Activated CD8-positive, alpha-beta T cell treated with anti-CD3 and anti-CD28 coated beads, Interleukin-2, amount 10 ng/mL, durations not matched to agents 7 days and 5 days (primary cell): ENCODE data around the gene PNKP. TPM values are rescaled to one million over a fixed set of nuclear protein-coding genes. Genes with fewer than 3 reads are reported as not detected.
A peak's percentile ranks its signal among the peaks of the same experiment; 100 is the strongest.

Experiments used
- ATAC-seq: fragments of 150-1000 bp; cut with Tn5 transposase; one replicate; pipeline ENCODE4 v1.10.0; 2021; ENCODE audit warnings: moderate library complexity
- CTCF ChIA-PET: fragments of 350-600 bp; sonication (Branson Sonifier 250); formaldehyde crosslinking; loops from one replicate; lab custom pipeline; 2021; ENCODE audit warnings: antibody characterized with exemption; lab: Charles Lee
- POLR2A ChIA-PET: fragments of 350-600 bp; sonication (Branson Sonifier 250); formaldehyde crosslinking; loops from one replicate; lab custom pipeline; 2021; ENCODE audit warnings: antibody characterized with exemption; lab: Charles Lee
- DNase-seq: peaks from one replicate; pipeline ENCODE4 v3.0.0-alpha.2; 2020
- H3K27ac Mint-ChIP-seq: one replicate; pipeline ENCODE4 v1.8.0; 2021; ENCODE audit warnings: mild to moderate bottlenecking, mixed read lengths
- H3K27me3 Mint-ChIP-seq: one replicate; pipeline ENCODE4 v1.8.0; 2021; ENCODE audit warnings: low read depth, mixed read lengths
- H3K36me3 Mint-ChIP-seq: one replicate; pipeline ENCODE4 v1.8.0; 2021; ENCODE audit warnings: low read depth, mixed read lengths
- H3K4me1 Mint-ChIP-seq: one replicate; pipeline ENCODE4 v1.8.0; 2021; ENCODE audit warnings: low read depth, mixed read lengths
- H3K4me3 Mint-ChIP-seq: one replicate; pipeline ENCODE4 v1.8.0; 2021; ENCODE audit warnings: mild to moderate bottlenecking, mixed read lengths
- H3K9me3 Mint-ChIP-seq: one replicate; pipeline ENCODE4 v1.8.0; 2022; ENCODE audit warnings: mixed read lengths; ENCODE audit not compliant: insufficient read depth
- total RNA-seq, 2 experiments: library from RNA; stranded (reverse); gene quantifications; one replicate each; pipeline ENCODE4 v1.2.3, GENCODE V29; 2021

PNKP gene
- total RNA-seq, 2 experiments from 2014 or later: 113 to 120 TPM

- CTCF ChIA-PET: interaction anchor here (0.6 to 1.3 kb wide), 5 partner anchors 24 to 319 kb away, joined by 3 to 4 read pairs (median 3); partner anchors contain the start of genes FUZ and MED25
- H3K27ac Mint-ChIP-seq: no peak overlapping the region
These were observed 18.4 kb downstream of the PNKP start for GRCh38 chr19:49848938-49849337.

DNA sequence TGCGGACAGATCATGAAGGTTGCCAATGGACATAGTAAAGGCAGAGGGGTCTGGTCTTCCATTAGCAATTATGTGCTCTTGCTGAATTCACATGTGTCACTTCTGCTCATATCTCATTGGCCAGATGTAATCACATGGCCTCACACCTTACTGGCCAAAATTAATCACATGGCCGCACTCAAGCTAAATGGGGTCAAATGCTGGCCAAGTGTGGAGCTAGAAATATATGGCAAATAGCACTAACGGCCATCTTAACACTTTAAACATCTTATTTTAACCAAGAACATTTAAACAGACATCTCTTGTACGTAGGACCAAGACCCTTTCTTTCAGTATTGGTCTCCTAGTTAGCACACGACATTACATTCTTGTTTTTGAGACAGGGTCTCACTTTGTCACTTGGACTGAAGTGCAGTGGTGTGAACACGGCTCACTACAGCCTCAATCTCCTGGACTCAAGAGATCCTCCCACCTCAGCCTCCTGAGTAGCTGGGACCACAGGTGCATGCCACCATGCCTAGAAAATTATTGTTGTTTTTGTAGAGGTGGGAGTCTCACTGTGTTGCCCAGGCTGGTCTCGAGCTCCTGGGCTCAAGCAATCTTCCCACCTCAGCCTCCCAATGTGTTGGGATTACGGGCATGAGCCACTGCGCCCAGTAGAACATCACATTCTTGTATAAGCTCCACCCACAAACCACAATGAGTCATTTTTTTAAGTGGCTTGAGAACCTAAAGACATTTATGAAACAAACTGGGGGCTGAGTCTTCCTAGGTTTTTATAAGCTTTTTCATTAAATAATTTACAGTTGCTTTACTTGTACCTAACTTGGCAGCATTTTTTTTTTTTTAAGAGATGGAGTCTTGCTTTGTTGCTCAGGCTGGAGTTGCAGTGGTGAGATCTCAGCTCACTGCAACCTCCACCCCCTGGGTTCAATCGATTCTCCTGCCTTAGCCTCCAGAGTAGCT is 19.4 kb downstream of the PNKP start:
- H3K9me3 Mint-ChIP-seq: no peaks in the 10 kb centered on the region
- H3K27ac Mint-ChIP-seq: peak overlapping the region; percentile 40
- ChIA-PET POLR2A (interaction anchor here (0.6 to 1.8 kb wide), 6 partner anchors 15 to 931 kb away, joined by 3 to 12 read pairs (median 4); partner anchors contain the start of gene MED25), CTCF (interaction anchor here (0.5 to 1.3 kb wide), 7 partner anchors 16 to 178 kb away, joined by 3 to 5 read pairs (median 4); partner anchors contain the start of genes AKT1S1, FUZ, TBC1D17 and ZNF473)
- peaks cover 9% of the 10 kb centered on the region for H3K27me3 Mint-ChIP-seq
- ATAC-seq: no peak
- H3K4me3 Mint-ChIP-seq: peak overlapping the region; percentile 17
- peaks cover 7% of the 10 kb centered on the region for H3K36me3 Mint-ChIP-seq
- peaks cover 41% of the 10 kb centered on the region for H3K4me1 Mint-ChIP-seq
- DNase-seq: peak; percentile 46

More at GRCh38 chr19:49848938-49849337, 18.4 kb downstream of the PNKP start:
- Mint-ChIP-seq H3K9me3 (no peaks in the 10 kb centered on the region), H3K4me1 (peaks cover 43% of the 10 kb centered on the region), H3K27me3 (peaks cover 9% of the 10 kb centered on the region), H3K4me3 (peak overlapping the region; percentile 17), H3K36me3 (peaks cover 7% of the 10 kb centered on the region)
- ATAC-seq (no peak), DNase-seq (no peak)
- POLR2A ChIA-PET: interaction anchor here (1.2 to 1.8 kb wide), 2 partner anchors 21 to 31 kb away, joined by 4 to 12 read pairs; partner anchors contain the start of gene MED25

GRCh38 chr19:49846408-49846807 is 21.0 kb downstream of the PNKP start:
- ChIA-PET CTCF (no interaction called here), POLR2A (interaction anchor here (0.9 kb wide), 1 partner anchor 11 kb away, joined by 3 read pairs; no protein-coding TSS in a partner anchor)
- H3K4me1 Mint-ChIP-seq: peaks cover 29% of the 10 kb centered on the region
- no peaks in the 10 kb centered on the region for H3K27me3 Mint-ChIP-seq
- H3K9me3 Mint-ChIP-seq: no peaks in the 10 kb centered on the region
- DNase-seq (no peak), ATAC-seq (no peak)
- no peak overlapping the region for H3K4me3 Mint-ChIP-seq
- H3K36me3 Mint-ChIP-seq: peaks cover 7% of the 10 kb centered on the region
- H3K27ac Mint-ChIP-seq: no peak overlapping the region

GRCh38 chr19:49845414-49845813 is 22.0 kb downstream of the PNKP start:
- H3K36me3 Mint-ChIP-seq: peaks cover 11% of the 10 kb centered on the region
- CTCF ChIA-PET: interaction anchor here (1.2 kb wide), 1 partner anchor 12 kb away, joined by 3 read pairs; no protein-coding TSS in a partner anchor
- DNase-seq (no peak), ATAC-seq (no peak)
- H3K27me3 Mint-ChIP-seq: no peaks in the 10 kb centered on the region
- H3K4me3 Mint-ChIP-seq: no peak overlapping the region
- H3K27ac Mint-ChIP-seq: no peak overlapping the region
- H3K4me1 Mint-ChIP-seq: peaks cover 29% of the 10 kb centered on the region
- no peaks in the 10 kb centered on the region for H3K9me3 Mint-ChIP-seq
- POLR2A ChIA-PET: no interaction called here

DNA sequence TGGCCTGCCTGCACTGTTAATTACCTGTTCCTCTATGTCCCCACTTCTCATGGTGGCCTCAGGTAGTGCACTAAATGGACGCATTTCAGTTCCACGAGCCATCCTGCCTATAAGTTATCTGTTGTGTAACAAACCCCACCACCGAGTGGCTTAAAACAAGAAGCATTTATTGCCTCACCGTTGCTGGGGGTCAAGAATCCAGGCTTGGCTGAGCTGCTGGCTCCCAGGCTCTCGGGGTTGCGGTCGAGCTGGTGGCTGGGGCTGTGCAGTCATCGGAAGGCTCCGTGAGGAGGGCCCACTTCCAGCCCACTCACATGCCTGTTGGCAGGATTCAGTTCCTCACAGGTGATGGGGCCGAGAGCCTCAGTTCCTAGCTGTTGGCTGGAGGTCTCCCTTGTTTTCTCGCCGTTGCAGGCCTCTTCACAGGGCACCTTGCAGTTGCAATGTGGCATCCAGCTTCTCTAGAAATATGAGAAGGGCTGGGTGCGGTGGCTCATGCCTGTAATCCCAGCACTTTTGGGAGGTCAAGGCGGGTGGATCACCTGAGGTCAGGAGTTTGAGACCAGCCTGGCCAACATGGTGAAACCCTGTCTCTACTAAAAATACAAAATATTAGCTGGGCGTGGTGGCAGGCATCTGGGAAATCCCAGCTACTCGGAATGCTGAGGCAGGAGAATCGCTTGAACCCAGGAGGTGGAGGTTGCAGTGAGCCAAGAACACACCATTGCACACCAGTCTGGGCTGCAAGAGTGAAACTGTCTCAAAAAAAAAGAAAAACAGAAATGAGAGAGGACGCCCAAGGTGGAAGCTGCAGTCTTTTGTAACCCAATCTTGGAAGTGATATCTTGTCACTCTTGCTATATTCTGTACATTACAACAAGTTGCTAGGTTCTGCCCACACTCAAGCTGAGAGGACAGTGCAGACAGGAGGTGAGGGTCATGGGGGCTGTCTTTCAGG is 23.0 kb downstream of the PNKP start:
- Mint-ChIP-seq H3K27me3 (no peaks in the 10 kb centered on the region), H3K36me3 (peaks cover 12% of the 10 kb centered on the region), H3K27ac (no peak overlapping the region), H3K4me1 (peaks cover 21% of the 10 kb centered on the region), H3K4me3 (no peak overlapping the region), H3K9me3 (no peaks in the 10 kb centered on the region)
- ChIA-PET CTCF (interaction anchor here (1.2 kb wide), 1 partner anchor 11 kb away, joined by 3 read pairs; no protein-coding TSS in a partner anchor), POLR2A (interaction anchor here (1.3 kb wide), 1 partner anchor 21 kb away, joined by 3 read pairs; no protein-coding TSS in a partner anchor)
- ATAC-seq (no peak), DNase-seq (no peak)

DNA sequence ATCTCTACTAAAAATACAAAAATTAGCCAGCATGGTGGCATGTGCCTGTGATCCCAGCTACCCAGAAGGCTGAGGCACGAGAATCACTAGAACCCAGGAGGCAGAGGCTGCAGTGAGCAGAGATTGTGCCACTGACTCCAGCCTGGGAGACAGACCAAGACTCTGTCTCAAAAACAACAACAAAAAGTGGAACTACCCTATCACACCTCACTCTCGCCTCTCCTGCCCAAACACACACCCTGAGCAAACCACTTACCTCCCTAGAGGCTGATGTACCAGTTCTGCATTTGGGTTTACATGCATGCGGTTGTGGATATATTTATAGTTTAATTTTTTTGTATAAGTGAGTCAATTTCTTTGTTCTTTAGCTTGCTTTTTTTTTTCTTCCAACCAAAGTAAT is 24.1 kb downstream of the PNKP start:
- POLR2A ChIA-PET: interaction anchor here (1.3 kb wide), 1 partner anchor 22 kb away, joined by 3 read pairs; no protein-coding TSS in a partner anchor
- no peak overlapping the region for H3K4me3 Mint-ChIP-seq
- DNase-seq: no peak
- H3K27ac Mint-ChIP-seq: no peak overlapping the region
- no peak for ATAC-seq
- H3K27me3 Mint-ChIP-seq: no peaks in the 10 kb centered on the region
- peaks cover 22% of the 10 kb centered on the region for H3K36me3 Mint-ChIP-seq
- H3K4me1 Mint-ChIP-seq: peaks cover 11% of the 10 kb centered on the region
- H3K9me3 Mint-ChIP-seq: no peaks in the 10 kb centered on the region
- CTCF ChIA-PET: no interaction called here

DNA sequence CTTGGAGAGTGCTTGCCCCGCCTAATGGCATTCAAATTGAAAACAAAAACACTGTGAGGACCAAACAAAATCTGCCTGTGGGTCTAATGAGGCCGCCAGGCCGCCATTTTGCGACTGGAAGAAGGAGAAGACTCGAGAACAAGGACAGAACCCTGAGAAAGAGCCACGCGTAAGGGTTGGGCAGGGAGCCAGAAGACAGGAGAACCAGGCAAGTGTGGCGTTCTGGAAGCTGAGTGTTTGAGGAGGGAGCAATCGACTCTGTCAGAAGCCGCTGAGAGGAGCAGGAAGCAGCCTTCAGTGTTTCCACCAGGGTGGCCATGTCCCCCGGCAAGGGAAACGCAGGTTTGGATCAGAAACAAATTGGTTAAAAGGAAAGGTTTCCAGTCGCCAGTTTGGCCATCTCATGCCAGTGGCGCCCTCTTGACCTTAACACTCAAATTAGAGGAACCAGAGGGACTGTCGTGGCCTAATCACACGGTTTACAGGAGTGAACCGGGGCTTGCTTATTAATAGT is 26.6 kb downstream of the PNKP start:
- Mint-ChIP-seq H3K27me3 (no peaks in the 10 kb centered on the region), H3K27ac (no peak overlapping the region), H3K4me1 (peaks cover 11% of the 10 kb centered on the region), H3K4me3 (no peak overlapping the region), H3K36me3 (peaks cover 31% of the 10 kb centered on the region), H3K9me3 (no peaks in the 10 kb centered on the region)
- ATAC-seq (no peak), DNase-seq (no peak)
- POLR2A ChIA-PET: no interaction called here
- CTCF ChIA-PET: no interaction called here

DNA sequence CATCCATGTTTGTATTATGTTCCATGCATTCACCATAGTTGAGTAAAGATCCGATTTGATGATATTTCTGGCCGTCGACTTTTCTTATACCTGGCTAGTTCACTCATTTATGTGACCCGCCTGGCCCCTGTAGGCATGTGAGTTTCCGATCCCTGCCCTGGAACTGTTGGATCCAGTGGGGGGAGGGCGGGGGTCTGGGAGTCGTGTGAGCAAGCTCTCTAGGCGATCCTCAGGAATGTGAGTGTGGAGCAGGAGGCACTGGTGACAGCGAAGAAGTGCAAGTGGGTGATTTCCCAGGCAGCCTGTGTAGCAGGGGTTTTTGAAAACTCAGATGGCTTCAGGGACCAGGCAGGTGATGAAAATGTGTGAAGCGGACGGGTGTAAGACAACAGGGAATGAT is 27.1 kb downstream of the PNKP start:
- ChIA-PET CTCF (no interaction called here), POLR2A (no interaction called here)
- H3K4me1 Mint-ChIP-seq: peaks cover 11% of the 10 kb centered on the region
- H3K27ac Mint-ChIP-seq: no peak overlapping the region
- ATAC-seq (no peak), DNase-seq (no peak)
- H3K36me3 Mint-ChIP-seq: peaks cover 31% of the 10 kb centered on the region
- no peak overlapping the region for H3K4me3 Mint-ChIP-seq
- no peaks in the 10 kb centered on the region for H3K9me3 Mint-ChIP-seq
- H3K27me3 Mint-ChIP-seq: no peaks in the 10 kb centered on the region

GRCh38 chr19:49839713-49840112 is 27.7 kb downstream of the PNKP start:
- Mint-ChIP-seq H3K4me1 (peaks cover 11% of the 10 kb centered on the region), H3K4me3 (no peak overlapping the region), H3K27ac (no peak overlapping the region), H3K27me3 (no peaks in the 10 kb centered on the region), H3K36me3 (peaks cover 38% of the 10 kb centered on the region), H3K9me3 (no peaks in the 10 kb centered on the region)
- ChIA-PET POLR2A (no interaction called here), CTCF (no interaction called here)
- DNase-seq (no peak), ATAC-seq (no peak)

DNA sequence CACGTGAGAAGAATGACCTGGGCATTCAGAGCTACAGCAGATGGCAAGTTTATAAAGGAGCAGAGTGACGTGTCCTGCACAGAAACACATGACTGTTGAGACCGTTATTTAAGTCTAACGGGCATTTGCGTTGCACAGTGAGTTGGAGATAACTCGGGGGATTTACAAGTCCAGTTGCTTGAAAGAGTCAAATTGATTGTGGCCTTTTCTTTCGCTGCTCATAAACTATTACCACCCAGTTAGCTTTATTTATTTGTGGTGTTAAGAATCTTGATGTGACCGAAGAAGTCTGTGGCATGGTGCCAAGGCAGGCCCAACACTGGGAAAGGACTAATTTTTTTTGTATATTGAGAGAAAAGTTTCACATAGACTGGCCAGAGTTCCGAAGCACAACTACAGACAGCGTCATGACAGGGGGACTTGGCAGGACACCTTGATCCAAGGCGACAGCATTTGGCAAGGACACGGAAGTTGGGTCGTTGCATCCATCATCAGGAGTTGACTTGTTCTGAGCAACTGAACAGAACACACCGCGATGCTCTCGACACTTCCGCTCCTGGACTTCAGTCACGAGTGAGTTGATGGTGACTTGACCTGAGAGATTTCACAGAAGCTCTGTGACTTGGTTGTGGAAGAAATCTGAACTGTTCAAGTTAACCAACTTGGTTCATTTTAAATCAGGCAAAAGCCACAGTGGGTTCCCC is 28.3 kb downstream of the PNKP start:
- Mint-ChIP-seq H3K4me1 (peaks cover 11% of the 10 kb centered on the region), H3K36me3 (peaks cover 39% of the 10 kb centered on the region), H3K4me3 (no peak overlapping the region), H3K27me3 (no peaks in the 10 kb centered on the region), H3K9me3 (no peaks in the 10 kb centered on the region), H3K27ac (no peak overlapping the region)
- ChIA-PET POLR2A (no interaction called here), CTCF (no interaction called here)
- DNase-seq (no peak), ATAC-seq (no peak)
